ENCODE measurements around the gene HMGN4. TPM values are rescaled to one million over a fixed set of nuclear protein-coding genes. Genes with fewer than 3 reads are reported as not detected.

HMGN4 gene
- total and polyA plus RNA-seq, 9 of the 15 experiments (the other 6 are each of a cell fraction or from before 2014, with no cell fraction given) = 35.4 to 134 (median 94.1) TPM

DNA sequence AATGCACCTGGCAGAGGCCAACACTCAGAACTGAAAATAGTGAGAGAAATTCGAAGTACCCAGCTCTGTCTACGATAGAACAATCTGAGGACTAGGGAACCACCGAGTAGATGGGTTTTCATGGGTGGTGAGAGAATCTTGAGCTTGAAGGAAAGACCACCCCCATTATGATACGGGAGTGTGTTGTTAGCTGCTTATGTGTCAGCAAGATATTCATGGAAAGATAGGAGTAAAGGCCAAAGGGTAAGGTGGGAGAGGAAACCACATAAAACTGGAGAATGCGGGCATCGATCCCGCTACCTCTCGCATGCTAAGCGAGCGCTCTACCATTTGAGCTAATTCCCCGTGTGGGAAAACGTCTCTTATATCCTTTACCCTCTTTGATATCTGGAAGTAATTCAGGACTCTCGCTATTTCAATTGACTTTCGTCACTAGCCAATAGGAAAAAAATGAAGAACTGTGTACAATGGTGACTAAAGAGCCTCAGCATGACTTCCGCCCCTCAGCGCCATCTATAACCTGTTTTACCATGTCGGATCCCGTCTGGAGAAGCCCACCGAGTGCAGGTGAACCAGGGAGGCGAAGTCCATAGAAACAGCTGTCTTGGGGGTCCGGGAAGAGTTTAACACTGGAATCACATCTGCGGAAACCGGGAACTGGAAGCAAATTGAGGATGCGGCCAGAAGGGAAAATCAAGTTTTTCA is 33.6 kb downstream of the HMGN4 start (continued):
- TF ChIP-seq NBN (IDR thresholded peaks at IDR 0.05; ENCODE audit: low read depth) (peak; percentile 98), HEY1 (CRISPR knock-in tag; IDR thresholded peaks at IDR 0.05; ENCODE audit: borderline replicate concordance) (peak; percentile 56), ZNF431 (CRISPR knock-in tag; IDR thresholded peaks at IDR 0.05) (no peak), TAL1 (IDR thresholded peaks at IDR 0.05) (peak; percentile 19; the same call in 1 of the 2 replicates), GTF2E2 (tag; IDR thresholded peaks at IDR 0.05) (no peak), SRSF3 (IDR thresholded peaks at IDR 0.05; ENCODE audit: insufficient read depth, low read length) (no peak), STAT5B (CRISPR knock-in tag; IDR thresholded peaks at IDR 0.05) (no peak), LARP7 (IDR thresholded peaks at IDR 0.05) (no peak; the same call in 1 of the 2 replicates), MYC (IDR thresholded peaks at IDR 0.05; ENCODE audit: low read depth, low read length) (peak; percentile 57), MYC (CRISPR knock-in tag; IDR thresholded peaks at IDR 0.05; ENCODE audit: borderline replicate concordance, low read depth) (no peak), HDGF (IDR thresholded peaks at IDR 0.05) (no peak), ZSCAN32 (CRISPR knock-in tag; IDR thresholded peaks at IDR 0.05) (peak; percentile 12; the same call in 1 of the 2 replicates), EP400 (IDR thresholded peaks at IDR 0.05) (peak; percentile 74), ELF4 (CRISPR knock-in tag; IDR thresholded peaks at IDR 0.05) (peak; percentile 89; the same call in 1 of the 2 replicates)
- TF ChIP-seq, protein P1, sequence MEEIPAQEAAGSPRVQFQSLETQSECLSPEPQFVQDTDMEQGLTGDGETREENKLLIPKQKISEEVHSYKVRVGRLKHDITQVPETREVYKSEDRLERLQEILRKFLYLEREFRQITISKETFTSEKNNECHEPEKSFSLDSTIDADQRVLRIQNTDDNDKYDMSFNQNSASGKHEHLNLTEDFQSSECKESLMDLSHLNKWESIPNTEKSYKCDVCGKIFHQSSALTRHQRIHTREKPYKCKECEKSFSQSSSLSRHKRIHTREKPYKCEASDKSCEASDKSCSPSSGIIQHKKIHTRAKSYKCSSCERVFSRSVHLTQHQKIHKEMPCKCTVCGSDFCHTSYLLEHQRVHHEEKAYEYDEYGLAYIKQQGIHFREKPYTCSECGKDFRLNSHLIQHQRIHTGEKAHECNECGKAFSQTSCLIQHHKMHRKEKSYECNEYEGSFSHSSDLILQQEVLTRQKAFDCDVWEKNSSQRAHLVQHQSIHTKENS (CRISPR knock-in tag; IDR thresholded peaks at IDR 0.05) = no peak
- TF ChIP-seq, protein P2, sequence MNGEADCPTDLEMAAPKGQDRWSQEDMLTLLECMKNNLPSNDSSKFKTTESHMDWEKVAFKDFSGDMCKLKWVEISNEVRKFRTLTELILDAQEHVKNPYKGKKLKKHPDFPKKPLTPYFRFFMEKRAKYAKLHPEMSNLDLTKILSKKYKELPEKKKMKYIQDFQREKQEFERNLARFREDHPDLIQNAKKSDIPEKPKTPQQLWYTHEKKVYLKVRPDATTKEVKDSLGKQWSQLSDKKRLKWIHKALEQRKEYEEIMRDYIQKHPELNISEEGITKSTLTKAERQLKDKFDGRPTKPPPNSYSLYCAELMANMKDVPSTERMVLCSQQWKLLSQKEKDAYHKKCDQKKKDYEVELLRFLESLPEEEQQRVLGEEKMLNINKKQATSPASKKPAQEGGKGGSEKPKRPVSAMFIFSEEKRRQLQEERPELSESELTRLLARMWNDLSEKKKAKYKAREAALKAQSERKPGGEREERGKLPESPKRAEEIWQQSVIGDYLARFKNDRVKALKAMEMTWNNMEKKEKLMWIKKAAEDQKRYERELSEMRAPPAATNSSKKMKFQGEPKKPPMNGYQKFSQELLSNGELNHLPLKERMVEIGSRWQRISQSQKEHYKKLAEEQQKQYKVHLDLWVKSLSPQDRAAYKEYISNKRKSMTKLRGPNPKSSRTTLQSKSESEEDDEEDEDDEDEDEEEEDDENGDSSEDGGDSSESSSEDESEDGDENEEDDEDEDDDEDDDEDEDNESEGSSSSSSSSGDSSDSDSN (IDR thresholded peaks at IDR 0.05; ENCODE audit: borderline replicate concordance in 1 of 2, low read depth in 2 of 2, low read length in 2 of 2) = 0 out of 4 replicates have a peak, but pooled peaks of 1 of the 2 experiments have one; percentile 52
- TF ChIP-seq, protein P3, sequence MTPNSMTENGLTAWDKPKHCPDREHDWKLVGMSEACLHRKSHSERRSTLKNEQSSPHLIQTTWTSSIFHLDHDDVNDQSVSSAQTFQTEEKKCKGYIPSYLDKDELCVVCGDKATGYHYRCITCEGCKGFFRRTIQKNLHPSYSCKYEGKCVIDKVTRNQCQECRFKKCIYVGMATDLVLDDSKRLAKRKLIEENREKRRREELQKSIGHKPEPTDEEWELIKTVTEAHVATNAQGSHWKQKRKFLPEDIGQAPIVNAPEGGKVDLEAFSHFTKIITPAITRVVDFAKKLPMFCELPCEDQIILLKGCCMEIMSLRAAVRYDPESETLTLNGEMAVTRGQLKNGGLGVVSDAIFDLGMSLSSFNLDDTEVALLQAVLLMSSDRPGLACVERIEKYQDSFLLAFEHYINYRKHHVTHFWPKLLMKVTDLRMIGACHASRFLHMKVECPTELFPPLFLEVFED (CRISPR knock-in tag; conservative IDR thresholded peaks at IDR 0.05) = peak; percentile 97
- TF ChIP-seq, protein P4, sequence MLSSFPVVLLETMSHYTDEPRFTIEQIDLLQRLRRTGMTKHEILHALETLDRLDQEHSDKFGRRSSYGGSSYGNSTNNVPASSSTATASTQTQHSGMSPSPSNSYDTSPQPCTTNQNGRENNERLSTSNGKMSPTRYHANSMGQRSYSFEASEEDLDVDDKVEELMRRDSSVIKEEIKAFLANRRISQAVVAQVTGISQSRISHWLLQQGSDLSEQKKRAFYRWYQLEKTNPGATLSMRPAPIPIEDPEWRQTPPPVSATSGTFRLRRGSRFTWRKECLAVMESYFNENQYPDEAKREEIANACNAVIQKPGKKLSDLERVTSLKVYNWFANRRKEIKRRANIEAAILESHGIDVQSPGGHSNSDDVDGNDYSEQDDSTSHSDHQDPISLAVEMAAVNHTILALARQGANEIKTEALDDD (IDR thresholded peaks at IDR 0.05) = peak; percentile 88
- TF ChIP-seq, protein P5, sequence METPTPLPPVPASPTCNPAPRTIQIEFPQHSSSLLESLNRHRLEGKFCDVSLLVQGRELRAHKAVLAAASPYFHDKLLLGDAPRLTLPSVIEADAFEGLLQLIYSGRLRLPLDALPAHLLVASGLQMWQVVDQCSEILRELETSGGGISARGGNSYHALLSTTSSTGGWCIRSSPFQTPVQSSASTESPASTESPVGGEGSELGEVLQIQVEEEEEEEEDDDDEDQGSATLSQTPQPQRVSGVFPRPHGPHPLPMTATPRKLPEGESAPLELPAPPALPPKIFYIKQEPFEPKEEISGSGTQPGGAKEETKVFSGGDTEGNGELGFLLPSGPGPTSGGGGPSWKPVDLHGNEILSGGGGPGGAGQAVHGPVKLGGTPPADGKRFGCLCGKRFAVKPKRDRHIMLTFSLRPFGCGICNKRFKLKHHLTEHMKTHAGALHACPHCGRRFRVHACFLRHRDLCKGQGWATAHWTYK (CRISPR knock-in tag; IDR thresholded peaks at IDR 0.05) = peak; percentile 46; the same call in 1 of the 2 replicates
- TF ChIP-seq, protein P6, sequence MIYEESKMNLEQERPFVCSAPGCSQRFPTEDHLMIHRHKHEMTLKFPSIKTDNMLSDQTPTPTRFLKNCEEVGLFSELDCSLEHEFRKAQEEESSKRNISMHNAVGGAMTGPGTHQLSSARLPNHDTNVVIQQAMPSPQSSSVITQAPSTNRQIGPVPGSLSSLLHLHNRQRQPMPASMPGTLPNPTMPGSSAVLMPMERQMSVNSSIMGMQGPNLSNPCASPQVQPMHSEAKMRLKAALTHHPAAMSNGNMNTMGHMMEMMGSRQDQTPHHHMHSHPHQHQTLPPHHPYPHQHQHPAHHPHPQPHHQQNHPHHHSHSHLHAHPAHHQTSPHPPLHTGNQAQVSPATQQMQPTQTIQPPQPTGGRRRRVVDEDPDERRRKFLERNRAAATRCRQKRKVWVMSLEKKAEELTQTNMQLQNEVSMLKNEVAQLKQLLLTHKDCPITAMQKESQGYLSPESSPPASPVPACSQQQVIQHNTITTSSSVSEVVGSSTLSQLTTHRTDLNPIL (CRISPR knock-in tag; IDR thresholded peaks at IDR 0.05) = no peak

Measured in K562 (cell line).